GM12878 (cell line): Measurements from ENCODE around the gene TPBGL. TPM values are rescaled to one million over a fixed set of nuclear protein-coding genes. Genes with fewer than 3 reads are reported as not detected.

ENCODE experiments used
- ATAC-seq: fragments of 200-7000 bp; cut with Tn5 transposase; 3 replicates; pipeline ENCODE4 v1.9.1; 2020; ENCODE audit warnings: mild to moderate bottlenecking, moderate library complexity
- BruUV-seq: library from RNA; stranded (reverse); fragments of 400-500 nt; replicated peaks from 2 replicates; lab custom pipeline; 2021; lab: Mats Ljungman, UMichigan
- CTCF ChIA-PET: fragments of 300-600 bp; sonication (Branson Sonifier 250); formaldehyde crosslinking; extraction: SDS; loops from one replicate; lab custom pipeline; 2021; ENCODE audit warnings: inconsistent platforms; lab: Yijun Ruan, JAX
- POLR2A ChIA-PET: fragments of 350-600 bp; formaldehyde crosslinking; extraction: SDS; loops from one replicate; lab custom pipeline; 2021; ENCODE audit warnings: inconsistent platforms; lab: Charles Lee
- RAD21 ChIA-PET: fragments of 300-600 bp; sonication (Branson Sonifier 250); formaldehyde crosslinking; loops from one replicate; lab custom pipeline; 2023; ENCODE audit warnings: antibody characterized with exemption; ENCODE audit not compliant: unreplicated experiment; lab: Charles Lee
- SMC1A ChIA-PET: fragments of 300-600 bp; sonication (Branson Sonifier 250); formaldehyde crosslinking; loops from one replicate; lab custom pipeline; 2023; ENCODE audit not compliant: unreplicated experiment, uncharacterized antibody; lab: Charles Lee
- DNase-seq: peaks from one replicate; pipeline ENCODE4 v3.0.0-alpha.2; 2011; ENCODE audit warnings: low read depth, low spot score
- FAIRE-seq: peaks from 3 replicates; lab custom pipeline; 2011; peaks lifted over from hg19 to GRCh38; lab: Jason Lieb, UNC
- H2AFZ ChIP-seq: 2 replicates; pipeline ENCODE4 v1.6.0; 2011; ENCODE audit warnings: low read depth, low read length, control low read depth; ENCODE audit not compliant: control insufficient read depth
- H3K27ac ChIP-seq: 2 replicates; pipeline ENCODE4 v1.5.1; 2011; ENCODE audit warnings: control low read depth; ENCODE audit not compliant: control insufficient read depth, insufficient read depth
- H3K27me3 ChIP-seq, 2 experiments: replicated peaks in 1 of 2; 2 replicates each; pipeline versions ENCODE4 v1.6.0 to v1.6.1; 2011; ENCODE audit warnings: low read length in 1 of 2; ENCODE audit not compliant: control insufficient read depth in 2 of 2, insufficient read depth in 2 of 2
- H3K36me3 ChIP-seq, 2 experiments: 2 replicates each; pipeline ENCODE4 v1.5.1; 2011; ENCODE audit warnings: low read length in 1 of 2; ENCODE audit not compliant: control insufficient read depth in 2 of 2, insufficient read depth in 2 of 2
- H3K4me1 ChIP-seq: 2 replicates; pipeline ENCODE4 v1.6.1; 2011; ENCODE audit warnings: mild to moderate bottlenecking, low read length, moderate library complexity, mixed read lengths; ENCODE audit not compliant: control insufficient read depth, insufficient read depth
- H3K4me2 ChIP-seq: 2 replicates; pipeline ENCODE4 v1.6.0; 2011; ENCODE audit warnings: control low read depth; ENCODE audit not compliant: control insufficient read depth, insufficient read depth
- H3K4me3 ChIP-seq: fragments of 200-600 bp; sonication (generic); 2 replicates; pipeline ENCODE4 v1.5.1; 2016
- H3K79me2 ChIP-seq: 2 replicates; pipeline ENCODE4 v1.6.0; 2011; ENCODE audit warnings: low read length; ENCODE audit not compliant: control insufficient read depth, insufficient read depth
- H3K9ac ChIP-seq: 2 replicates; pipeline ENCODE4 v1.8.0; 2011; ENCODE audit warnings: low read length, control low read depth, mixed read lengths; ENCODE audit not compliant: control insufficient read depth, insufficient read depth
- H3K9me3 ChIP-seq: replicated peaks from 3 replicates; pipeline ENCODE4 v1.5.1; 2011; ENCODE audit warnings: mild to moderate bottlenecking, low read length; ENCODE audit not compliant: control insufficient read depth, insufficient read depth
- H4K20me1 ChIP-seq: 2 replicates; pipeline ENCODE4 v1.6.0; 2011; ENCODE audit not compliant: control insufficient read depth, insufficient read depth
- IKZF1 ChIP-seq: fragments of 450-650 bp; conservative IDR thresholded peaks from 2 replicates; pipeline ENCODE4 v1.6.1; 2017; ENCODE audit warnings: antibody characterized with exemption, mild to moderate bottlenecking
- KDM1A ChIP-seq: fragments of 200-600 bp; sonication (generic); IDR thresholded peaks from 2 replicates; pipeline ENCODE4 v1.6.1; 2016; ENCODE audit warnings: borderline replicate concordance
- KLF5 ChIP-seq: fragments of 450-650 bp; IDR thresholded peaks from 2 replicates; pipeline ENCODE4 v1.6.1; 2014; ENCODE audit warnings: mild to moderate bottlenecking; ENCODE audit not compliant: partially characterized antibody
- NFXL1 ChIP-seq: fragments of 450-650 bp; IDR thresholded peaks from 2 replicates; pipeline ENCODE4 v1.6.1; 2017; ENCODE audit warnings: antibody characterized with exemption, mild to moderate bottlenecking, borderline replicate concordance
- ZBTB4 ChIP-seq: fragments of 450-650 bp; formaldehyde crosslinking; IDR thresholded peaks from 2 replicates; pipeline ENCODE4 v1.4.0; 2022; ENCODE audit warnings: mild to moderate bottlenecking, moderate library complexity
- ZNF274 ChIP-seq: IDR thresholded peaks from one replicate; pipeline ENCODE4 v1.8.0; 2011; ENCODE audit not compliant: insufficient read length, insufficient read depth
- WGBS: methylation state at CpG from one replicate; pipeline ENCODE4 v1.1.6; 2016; ENCODE audit warnings: low lambda C conversion rate; ENCODE audit not compliant: insufficient replicate concordance, insufficient coverage; ENCODE audit errors: missing lambda C conversion rate; 5-methylcytosine and 5-hydroxymethylcytosine counted together
- in situ Hi-C: fragments of 300-500 bp; cut with MboI; formaldehyde crosslinking; loops from 9 replicates; pipeline ENCODE4 v1.14.3; 2018; ENCODE audit warnings: mixed read lengths
- intact Hi-C: fragments of 100-400 bp; cut with micrococcal nuclease; formaldehyde crosslinking; loops from one replicate; pipeline ENCODE4 v1.14.2; 2022; ENCODE audit not compliant: unreplicated experiment
- polyA plus RNA-seq, 11 experiments: library from polyadenylated mRNA; depleted of rRNA in 4 of 11; unstranded in 6 of 11; stranded (reverse) in 5 of 11; fragments of >200 nt; fragmentation: Nextera tagmentation in 4 of 11; fragmentation: Illumina TruSeq in 1 of 11; extraction: Ambion mirVana in 4 of 11; extraction: Trizol in 1 of 11; gene quantifications; 1 replicate in 1 of 11; 2 replicates in 10 of 11; pipeline versions ENCODE4 v1.2.1 to v1.2.3, GENCODE V29; 2011 to 2016; ENCODE audit warnings: inconsistent platforms in 2 of 11, missing spikeins in 2 of 11, low read depth in 1 of 11
- total RNA-seq, 4 experiments: library from RNA; depleted of rRNA in 3 of 4; stranded (reverse); fragments of >200 nt in 3 of 4; fragmentation: Illumina TruSeq in 1 of 4; extraction: Trizol in 1 of 4; gene quantifications; 2 replicates each; pipeline versions ENCODE4 v1.2.1 to v1.2.3, GENCODE V29; 2013 to 2021

TPBGL gene
- total and polyA plus RNA-seq, 10 of the 15 experiments (the other 5 are each of a cell fraction or from before 2014, with no cell fraction given), result not detected

GRCh38 chr11:75269367-75269660 lies 28.7 kb downstream of the TPBGL start:
- ATAC-seq (no peak), DNase-seq (no peak), FAIRE-seq (no peak)
- CTCF ChIA-PET, result interaction anchor here (1.7 kb wide), 1 partner anchor 17 kb away, joined by 6 read pairs; no protein-coding TSS in a partner anchor
- intact Hi-C loops (no loop called here), in situ Hi-C loops (no loop called here)
- Histone ChIP-seq H3K4me2 (no peak overlapping the region), H4K20me1 (no peaks in the 10 kb centered on the region), H3K27me3 (no peaks in the 10 kb centered on the region), H3K79me2 (no peaks in the 10 kb centered on the region), H3K9me3 (no peaks in the 10 kb centered on the region), H3K27ac (no peak overlapping the region), H3K9ac (no peak overlapping the region), H3K4me3 (no peak overlapping the region), H2AFZ (no peak overlapping the region), H3K36me3 (no peaks in the 10 kb centered on the region; a peak in 2 of 4 replicates), H3K4me1 (no peaks in the 10 kb centered on the region)
- 4% methylated on average over 4 of the region's 4 CpGs for WGBS
- POLR2A ChIA-PET, result no interaction called here
- RAD21 ChIA-PET, result no interaction called here
- SMC1A ChIA-PET, result no interaction called here
- no peak for TF ChIP-seq NFXL1
- TF ChIP-seq IKZF1, result no peak
- TF ChIP-seq KDM1A, result no peak
- TF ChIP-seq ZNF274, result no peak
- TF ChIP-seq ZBTB4 (CRISPR knock-in tag), result no peak
- no peak for TF ChIP-seq KLF5
- BruUV-seq, result no TSS peak
